Kidney (tissue), 14 donors: ENCODE data around the gene CMC4. TPM values are rescaled to one million over a fixed set of nuclear protein-coding genes. Genes with fewer than 3 reads are reported as not detected.

Experiments
- DNase-seq, 5 donors: peaks; one replicate each; pipeline ENCODE4 v3.0.0-alpha.2; 2013 to 2020
- FAIRE-seq: peaks from 2 replicates; lab custom pipeline; 2012; peaks lifted over from hg19 to GRCh38; lab: Jason Lieb, UNC
- H3K27ac ChIP-seq, 2 donors: one replicate each; pipeline ENCODE4 v1.7.0; 2013; ENCODE audit warnings: low read depth in 2 of 2, low read length in 2 of 2, inconsistent platforms in 1 of 2
- H3K27me3 ChIP-seq: one replicate; pipeline ENCODE4 v1.7.1; 2013; ENCODE audit warnings: low read length, inconsistent platforms; ENCODE audit not compliant: control insufficient read depth, insufficient read depth
- H3K36me3 ChIP-seq, 3 donors: one replicate each; pipeline versions ENCODE4 v1.7.0 to v1.7.1; 2013; ENCODE audit warnings: low read length in 3 of 3, control low read depth in 1 of 3, inconsistent platforms in 1 of 3; ENCODE audit not compliant: insufficient read depth in 3 of 3, control insufficient read depth in 2 of 3
- H3K4me1 ChIP-seq, 3 donors: one replicate each; pipeline versions ENCODE4 v1.7.0 to v1.7.1; 2013; ENCODE audit warnings: low read length in 3 of 3, inconsistent platforms in 1 of 3, low read depth in 1 of 3; ENCODE audit not compliant: control insufficient read depth in 2 of 3, insufficient read depth in 2 of 3
- H3K4me3 ChIP-seq, 3 donors: one replicate each; pipeline versions ENCODE4 v1.7.0 to v1.8.1; 2013; ENCODE audit warnings: low read length in 3 of 3, control low read depth in 1 of 3, inconsistent platforms in 1 of 3
- H3K9ac ChIP-seq, 3 donors: one replicate each; pipeline versions ENCODE4 v1.7.0 to v1.7.1; 2013; ENCODE audit warnings: low read length in 3 of 3, control low read depth in 1 of 3, inconsistent platforms in 1 of 3
- H3K9me3 ChIP-seq, 3 donors: one replicate each; pipeline versions ENCODE4 v1.7.0 to v1.7.1; 2013; ENCODE audit warnings: low read length in 3 of 3, control low read depth in 1 of 3, inconsistent platforms in 1 of 3; ENCODE audit not compliant: control insufficient read depth in 2 of 3, insufficient read depth in 1 of 3
- CTCF ChIP-seq: IDR thresholded peaks from 3 replicates; pipeline ENCODE4 v1.5.1; 2012; ENCODE audit warnings: mild to moderate bottlenecking, moderate library complexity, borderline replicate concordance; ENCODE audit not compliant: insufficient read depth; ENCODE audit errors: extremely low read depth
- intact Hi-C: fragments of 100-400 bp; cut with DNase I; formaldehyde crosslinking; loops from one replicate; pipeline ENCODE4 v1.11.1; 2022
- polyA plus RNA-seq: library from polyadenylated mRNA; stranded (reverse); fragments of 350-450 nt; fragmentation: Illumina TruSeq; extraction: RNeasy Lipid Tissue Mini Kit (QIAGEN cat#74804); gene quantifications from one replicate; pipeline ENCODE4 v1.2.3, GENCODE V29; 2014; ENCODE audit warnings: low read depth, low replicate concordance; ENCODE audit not compliant: insufficient read depth
- total RNA-seq: library from RNA; stranded (reverse); fragmentation: NEBNext Ultra II Directional; extraction: Animal tissue kit (Norgen Biotek cat#: 25700); gene quantifications from one replicate; pipeline ENCODE4 v1.2.1, GENCODE V29; 2021
- donor health status: control.
- donor health status: control.
- donor health status: control.
- donor health status: control.
- donor health status: control.
- donor health status: DM: yes; HTN: yes; CAD: no.
- donor health status: Normal renal cell carcinoma (clear cell type).

Gene CMC4
- total and polyA plus RNA-seq, 2 donors from 2014 or later = 6.6 to 26.2 TPM

DNA sequence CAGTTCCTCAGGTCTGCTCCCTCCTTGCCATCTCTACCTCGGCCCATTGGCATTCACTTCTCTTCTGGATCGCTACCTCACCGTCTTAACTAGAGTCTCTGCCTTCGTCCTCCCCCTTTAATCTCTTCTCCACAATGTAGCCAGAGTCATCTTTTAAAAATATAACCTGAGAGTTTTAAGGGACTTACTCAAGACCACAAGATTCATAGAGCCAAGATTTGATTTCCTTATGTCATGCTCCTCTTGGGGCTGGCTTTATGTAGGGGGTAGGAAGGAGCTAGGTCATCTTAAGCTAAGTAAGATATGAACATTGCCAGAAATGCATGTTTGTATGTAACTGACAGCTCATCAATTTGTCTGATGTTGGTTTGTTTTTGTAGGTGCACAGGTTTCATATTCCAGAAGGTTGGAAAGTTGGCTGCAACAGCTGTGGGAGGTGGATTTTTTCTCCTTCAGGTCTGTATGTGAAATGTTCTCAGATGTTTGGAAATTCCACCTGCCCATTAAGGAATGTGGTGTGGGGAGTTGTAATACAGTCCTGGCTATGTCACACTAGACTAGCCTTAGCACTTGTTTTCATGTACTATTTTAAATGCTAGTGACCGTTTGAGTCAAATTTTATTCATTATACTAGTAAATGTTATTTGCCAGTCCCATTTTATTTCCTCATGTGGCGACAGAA is 24.7 kb downstream of the CMC4 start:
- no peak for TF ChIP-seq CTCF
- FAIRE-seq = no peak

DNA sequence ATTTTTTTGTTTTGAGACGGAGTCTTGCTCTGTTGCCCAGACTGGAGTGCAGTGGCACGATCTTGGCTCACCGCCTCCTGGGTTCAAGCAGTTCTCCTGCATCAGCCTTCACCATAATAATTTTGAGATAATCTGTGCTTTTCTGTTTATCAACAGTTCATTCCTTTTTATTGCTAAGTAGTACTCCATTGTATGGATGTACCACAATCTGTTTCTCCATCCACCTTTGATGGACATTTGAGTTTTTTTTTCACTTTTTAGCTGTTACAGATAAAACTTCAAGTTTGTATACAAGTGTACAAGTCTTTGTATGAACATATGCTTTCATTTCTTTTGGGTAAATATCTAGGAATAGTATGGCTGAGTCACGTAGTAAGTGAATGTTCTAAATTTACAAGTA is 35.2 kb downstream of the CMC4 start:
- Histone ChIP-seq H3K4me1 (no peaks in the 10 kb centered on the region), H3K36me3 (peaks cover 0 to 5% (median 0%) of the 10 kb centered on the region in 3 donors), H3K9me3 (no peaks in the 10 kb centered on the region), H3K9ac (no peak overlapping the region), H3K27me3 (no peaks in the 10 kb centered on the region), H3K27ac (no peak overlapping the region), H3K4me3 (no peak overlapping the region)
- FAIRE-seq (no peak), DNase-seq (no peak)
- intact Hi-C loops = no loop called here
- TF ChIP-seq CTCF = no peak

More for the DNA sequence above, 24.7 kb downstream of the CMC4 start:
- intact Hi-C loops = no loop called here
- Histone ChIP-seq H3K9ac (no peak overlapping the region), H3K4me3 (no peak overlapping the region), H3K9me3 (peaks cover 0 to 1% (median 0%) of the 10 kb centered on the region in 3 donors), H3K4me1 (no peaks in the 10 kb centered on the region), H3K36me3 (peaks cover 0 to 10% (median 3%) of the 10 kb centered on the region in 3 donors), H3K27me3 (no peaks in the 10 kb centered on the region), H3K27ac (no peak overlapping the region)
- DNase-seq = no peak

GRCh38 chrX:155031657-155032056 is 39.3 kb downstream of the CMC4 start:
- intact Hi-C loops = no loop called here
- Histone ChIP-seq H3K4me3 (no peak overlapping the region), H3K9ac (no peak overlapping the region), H3K27ac (no peak overlapping the region), H3K9me3 (no peaks in the 10 kb centered on the region), H3K36me3 (peaks cover 0 to 5% (median 0%) of the 10 kb centered on the region in 3 donors), H3K27me3 (no peaks in the 10 kb centered on the region), H3K4me1 (peaks cover 0 to 2% (median 0%) of the 10 kb centered on the region in 3 donors)
- DNase-seq = no peak
- no peak for FAIRE-seq
- TF ChIP-seq CTCF = no peak
